Measurements from ENCODE around the gene TBRG1.
A peak's percentile ranks its signal among the peaks of the same experiment; 100 is the strongest.

TBRG1 gene

GRCh38 chr11:124673333-124674167 is 50.9 kb downstream of the TBRG1 start, which contains the start of the genes SIAE and SPA17:
SIAE (minus strand) TSS chr11:124673739; CDS start chr11:124673708, 31 bp downstream.
SPA17 (plus strand) TSS chr11:124673904; CDS start chr11:124675265, 1,361 bp downstream.
- H3K27me3 ChIP-seq (ENCODE audit: control insufficient read depth in 2 of 2, insufficient read depth in 2 of 2, low read length in 2 of 2) = no peaks in the 10 kb centered on the region
- peaks cover 3 to 31% of the 10 kb centered on the region in 2 donors for H3K4me1 ChIP-seq (ENCODE audit: control insufficient read depth in 2 of 2, insufficient read depth in 2 of 2, low read length in 2 of 2)
- peak within 1 kb of the TSS; percentile 94 for H3K27ac ChIP-seq (ENCODE audit: low read depth in 2 of 2, low read length in 2 of 2)
- H3K4me3 ChIP-seq (ENCODE audit: low read length in 2 of 2) = peak within 1 kb of the TSS; percentile 86 to 90
- peak within 1 kb of the TSS; percentile 94 to 96 for H3K9ac ChIP-seq (ENCODE audit: low read depth in 1 of 2, low read length in 2 of 2)
- no peaks in the 10 kb centered on the region for H3K36me3 ChIP-seq (ENCODE audit: control insufficient read depth in 2 of 2, insufficient read depth in 2 of 2, low read length in 2 of 2)
- no peaks in the 10 kb centered on the region for H3K9me3 ChIP-seq (ENCODE audit: control insufficient read depth in 2 of 2, low read length in 2 of 2)

- no peaks in the 10 kb centered on the region for H3K27me3 ChIP-seq (ENCODE audit: control insufficient read depth in 2 of 2, insufficient read depth in 2 of 2, low read length in 2 of 2)
- peaks cover 3 to 31% of the 10 kb centered on the region in 2 donors for H3K4me1 ChIP-seq (ENCODE audit: control insufficient read depth in 2 of 2, insufficient read depth in 2 of 2, low read length in 2 of 2)
- H3K9me3 ChIP-seq (ENCODE audit: control insufficient read depth in 2 of 2, low read length in 2 of 2) = no peaks in the 10 kb centered on the region
- H3K27ac ChIP-seq (ENCODE audit: low read depth in 2 of 2, low read length in 2 of 2) = peak overlapping the region; percentile 72 to 76
- no peaks in the 10 kb centered on the region for H3K36me3 ChIP-seq (ENCODE audit: control insufficient read depth in 2 of 2, insufficient read depth in 2 of 2, low read length in 2 of 2)
- peak overlapping the region; percentile 86 to 90 for H3K4me3 ChIP-seq (ENCODE audit: low read length in 2 of 2)
- peak overlapping the region; percentile 42 to 59 for H3K9ac ChIP-seq (ENCODE audit: low read depth in 1 of 2, low read length in 2 of 2)
Observed at GRCh38 chr11:124674168-124674517, 51.5 kb downstream of the TBRG1 start.

GRCh38 chr11:124674571-124674970 is 51.9 kb downstream of the TBRG1 start:
- H3K4me3 ChIP-seq (ENCODE audit: low read length in 2 of 2) = peak overlapping the region; percentile 86 to 90
- H3K9ac ChIP-seq (ENCODE audit: low read depth in 1 of 2, low read length in 2 of 2) = no peak overlapping the region
- H3K36me3 ChIP-seq (ENCODE audit: control insufficient read depth in 2 of 2, insufficient read depth in 2 of 2, low read length in 2 of 2) = no peaks in the 10 kb centered on the region
- H3K4me1 ChIP-seq (ENCODE audit: control insufficient read depth in 2 of 2, insufficient read depth in 2 of 2, low read length in 2 of 2) = peaks cover 3 to 26% of the 10 kb centered on the region in 2 donors
- no peaks in the 10 kb centered on the region for H3K27me3 ChIP-seq (ENCODE audit: control insufficient read depth in 2 of 2, insufficient read depth in 2 of 2, low read length in 2 of 2)
- H3K27ac ChIP-seq (ENCODE audit: low read depth in 2 of 2, low read length in 2 of 2) = no peak overlapping the region
- no peaks in the 10 kb centered on the region for H3K9me3 ChIP-seq (ENCODE audit: control insufficient read depth in 2 of 2, low read length in 2 of 2)

- peak overlapping the region; percentile 45 to 77 for H3K27ac ChIP-seq (ENCODE audit: low read depth in 2 of 2, low read length in 2 of 2)
- H3K4me3 ChIP-seq (ENCODE audit: low read length in 2 of 2) = no peak overlapping the region
- no peaks in the 10 kb centered on the region for H3K36me3 ChIP-seq (ENCODE audit: control insufficient read depth in 2 of 2, insufficient read depth in 2 of 2, low read length in 2 of 2)
- H3K9ac ChIP-seq (ENCODE audit: low read depth in 1 of 2, low read length in 2 of 2) = no peak overlapping the region
- no peaks in the 10 kb centered on the region for H3K9me3 ChIP-seq (ENCODE audit: control insufficient read depth in 2 of 2, low read length in 2 of 2)
- no peaks in the 10 kb centered on the region for H3K27me3 ChIP-seq (ENCODE audit: control insufficient read depth in 2 of 2, insufficient read depth in 2 of 2, low read length in 2 of 2)
- H3K4me1 ChIP-seq (ENCODE audit: control insufficient read depth in 2 of 2, insufficient read depth in 2 of 2, low read length in 2 of 2) = peaks cover 3 to 20% of the 10 kb centered on the region in 2 donors
Observed at GRCh38 chr11:124676386-124676785, 53.7 kb downstream of the TBRG1 start.

GRCh38 chr11:124678416-124678815 is 55.8 kb downstream of the TBRG1 start:
- Histone ChIP-seq H3K9me3 (ENCODE audit: control insufficient read depth in 2 of 2, low read length in 2 of 2) (no peaks in the 10 kb centered on the region), H3K36me3 (ENCODE audit: control insufficient read depth in 2 of 2, insufficient read depth in 2 of 2, low read length in 2 of 2) (no peaks in the 10 kb centered on the region), H3K9ac (ENCODE audit: low read depth in 1 of 2, low read length in 2 of 2) (no peak overlapping the region), H3K4me1 (ENCODE audit: control insufficient read depth in 2 of 2, insufficient read depth in 2 of 2, low read length in 2 of 2) (peaks cover 0 to 11% of the 10 kb centered on the region in 2 donors), H3K4me3 (ENCODE audit: low read length in 2 of 2) (no peak overlapping the region), H3K27ac (ENCODE audit: low read depth in 2 of 2, low read length in 2 of 2) (no peak overlapping the region), H3K27me3 (ENCODE audit: control insufficient read depth in 2 of 2, insufficient read depth in 2 of 2, low read length in 2 of 2) (no peaks in the 10 kb centered on the region)

GRCh38 chr11:124681421-124681820 is 58.8 kb downstream of the TBRG1 start:
- H3K4me1 ChIP-seq (ENCODE audit: control insufficient read depth in 2 of 2, insufficient read depth in 2 of 2, low read length in 2 of 2) = no peaks in the 10 kb centered on the region
- no peak overlapping the region for H3K9ac ChIP-seq (ENCODE audit: low read depth in 1 of 2, low read length in 2 of 2)
- no peaks in the 10 kb centered on the region for H3K9me3 ChIP-seq (ENCODE audit: control insufficient read depth in 2 of 2, low read length in 2 of 2)
- H3K27ac ChIP-seq (ENCODE audit: low read depth in 2 of 2, low read length in 2 of 2) = no peak overlapping the region
- no peaks in the 10 kb centered on the region for H3K27me3 ChIP-seq (ENCODE audit: control insufficient read depth in 2 of 2, insufficient read depth in 2 of 2, low read length in 2 of 2)
- H3K4me3 ChIP-seq (ENCODE audit: low read length in 2 of 2) = no peak overlapping the region
- no peaks in the 10 kb centered on the region for H3K36me3 ChIP-seq (ENCODE audit: control insufficient read depth in 2 of 2, insufficient read depth in 2 of 2, low read length in 2 of 2)

- no peak overlapping the region for H3K9ac ChIP-seq (ENCODE audit: low read depth in 1 of 2, low read length in 2 of 2)
- H3K36me3 ChIP-seq (ENCODE audit: control insufficient read depth in 2 of 2, insufficient read depth in 2 of 2, low read length in 2 of 2) = no peaks in the 10 kb centered on the region
- H3K4me1 ChIP-seq (ENCODE audit: control insufficient read depth in 2 of 2, insufficient read depth in 2 of 2, low read length in 2 of 2) = no peaks in the 10 kb centered on the region
- no peak overlapping the region for H3K4me3 ChIP-seq (ENCODE audit: low read length in 2 of 2)
- H3K9me3 ChIP-seq (ENCODE audit: control insufficient read depth in 2 of 2, low read length in 2 of 2) = no peaks in the 10 kb centered on the region
- no peaks in the 10 kb centered on the region for H3K27me3 ChIP-seq (ENCODE audit: control insufficient read depth in 2 of 2, insufficient read depth in 2 of 2, low read length in 2 of 2)
- H3K27ac ChIP-seq (ENCODE audit: low read depth in 2 of 2, low read length in 2 of 2) = no peak overlapping the region
Observed at GRCh38 chr11:124682443-124682842, 59.8 kb downstream of the TBRG1 start.

Data from mucosa of rectum (tissue), 2 donors.